ENCODE data around the gene CFAP126.

CFAP126 gene

GRCh38 chr1:161350671-161351070 lies 17.0 kb downstream of the CFAP126 start:
- Histone ChIP-seq H3K27ac (ENCODE audit: extremely low read depth, low read depth, low read length) (no peak overlapping the region), H3K9me3 (ENCODE audit: control insufficient read depth, insufficient read depth, low read depth, low read length) (no peaks in the 10 kb centered on the region), H3K4me1 (ENCODE audit: control insufficient read depth, insufficient read depth, low read length) (no peaks in the 10 kb centered on the region), H3K36me3 (ENCODE audit: control insufficient read depth in 2 of 2, insufficient read depth in 1 of 2, low read length in 2 of 2) (peaks cover 8 to 43% of the 10 kb centered on the region in 2 experiments; a peak in 2 of 3 replicates), H3K4me3 (ENCODE audit: low read depth, low read length) (no peak overlapping the region)
- TF ChIP-seq ZNF837 (tag by site-specific recombination; IDR thresholded peaks at IDR 0.05) = no peak
- TF ChIP-seq ZNF692 (tag by site-specific recombination; IDR thresholded peaks at IDR 0.05) = no peak
- TF ChIP-seq OSR2 (tag by site-specific recombination; IDR thresholded peaks at IDR 0.05) = no peak
- TF ChIP-seq ZNF324 (tag by site-specific recombination; IDR thresholded peaks at IDR 0.05) = no peak
- TF ChIP-seq ZNF555 (tag by site-specific recombination; conservative IDR thresholded peaks at IDR 0.05) = no peak
- no peak for TF ChIP-seq ZNF354C (tag by site-specific recombination; IDR thresholded peaks at IDR 0.05; ENCODE audit: borderline replicate concordance, low read depth)
- TF ChIP-seq ZNF214 (tag by site-specific recombination; IDR thresholded peaks at IDR 0.05; ENCODE audit: borderline replicate concordance) = no peak
- TF ChIP-seq ZNF776 (tag by site-specific recombination; IDR thresholded peaks at IDR 0.05; ENCODE audit: borderline replicate concordance) = no peak
- TF ChIP-seq ZIC2 (tag by site-specific recombination; IDR thresholded peaks at IDR 0.05) = no peak
- TF ChIP-seq GLIS2 (tag by site-specific recombination; IDR thresholded peaks at IDR 0.05) = no peak
- TF ChIP-seq ZNF248 (tag by site-specific recombination; IDR thresholded peaks at IDR 0.05) = no peak
- no peak for TF ChIP-seq INSM2 (tag by site-specific recombination; IDR thresholded peaks at IDR 0.05)
- POLR2A ChIA-PET = no interaction called here
- CTCF ChIA-PET = interaction anchor here (0.6 kb wide), 1 partner anchor 559 kb away, joined by 3 read pairs; no protein-coding TSS in a partner anchor

- ChIA-PET CTCF (interaction anchor here (1.3 kb wide), 2 partner anchors 26 to 32 kb away, joined by 3 to 4 read pairs; no protein-coding TSS in a partner anchor), POLR2A (no interaction called here)
- H3K9me3 ChIP-seq (ENCODE audit: control insufficient read depth, insufficient read depth, low read depth, low read length) = no peaks in the 10 kb centered on the region
Observed at GRCh38 chr1:161342821-161343220, 24.9 kb downstream of the CFAP126 start.

More at GRCh38 chr1:161342821-161343220, 24.9 kb downstream of the CFAP126 start:
- H3K36me3 ChIP-seq (ENCODE audit: control insufficient read depth in 2 of 2, insufficient read depth in 1 of 2, low read length in 2 of 2) = peaks cover 32 to 71% of the 10 kb centered on the region in 2 experiments
- no peak overlapping the region for H3K27ac ChIP-seq (ENCODE audit: extremely low read depth, low read depth, low read length)
- no peak for TF ChIP-seq ZNF530 (tag by site-specific recombination; IDR thresholded peaks at IDR 0.05; ENCODE audit: low read depth)
- no peak for TF ChIP-seq ZNF785 (tag by site-specific recombination; IDR thresholded peaks at IDR 0.05)
- TF ChIP-seq ZNF629 (tag by site-specific recombination; IDR thresholded peaks at IDR 0.05) = no peak
- TF ChIP-seq ZNF391 (tag by site-specific recombination; IDR thresholded peaks at IDR 0.05; ENCODE audit: borderline replicate concordance, low read depth) = no peak
- no peak for TF ChIP-seq KLF8 (tag by site-specific recombination; IDR thresholded peaks at IDR 0.05)
- no peak for TF ChIP-seq ZNF112 (tag by site-specific recombination; IDR thresholded peaks at IDR 0.05)
- no peak for TF ChIP-seq CTCF (tag by site-specific recombination; IDR thresholded peaks at IDR 0.05)
- no peak for TF ChIP-seq ZNF518A (tag by site-specific recombination; conservative IDR thresholded peaks at IDR 0.05; ENCODE audit: low read depth)
- no peak for TF ChIP-seq PATZ1 (tag by site-specific recombination; IDR thresholded peaks at IDR 0.05)
- no peak for TF ChIP-seq HOXD13 (CRISPR knock-in tag; IDR thresholded peaks at IDR 0.05; ENCODE audit: borderline replicate concordance)
- no peak overlapping the region for H3K4me3 ChIP-seq (ENCODE audit: low read depth, low read length)
- no peaks in the 10 kb centered on the region for H3K4me1 ChIP-seq (ENCODE audit: control insufficient read depth, insufficient read depth, low read length)
